Measurements from ENCODE around the gene MAGI1.

DNA sequence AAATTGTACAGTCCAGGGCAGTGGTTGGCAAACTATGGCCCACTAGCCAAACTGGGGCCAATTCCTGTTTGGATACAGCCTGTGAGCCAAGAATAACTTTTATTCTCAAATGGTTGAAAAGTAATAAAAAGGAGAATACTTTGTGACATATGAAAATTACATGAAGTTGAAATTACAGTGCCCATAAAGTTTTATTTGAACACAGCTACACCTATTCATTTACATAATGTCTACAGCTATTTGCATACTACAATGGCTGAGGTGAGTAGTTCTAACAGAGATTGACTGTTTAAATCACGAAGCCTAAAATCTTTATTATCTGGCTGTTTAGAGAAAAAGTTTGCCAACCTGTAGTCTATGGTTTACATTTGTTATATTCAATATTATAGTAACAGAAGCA is 600.1 kb downstream of the MAGI1 start:
- no peak for TF ChIP-seq TEAD4 (IDR thresholded peaks at IDR 0.05; ENCODE audit: borderline replicate concordance, insufficient read depth)
- no peak for TF ChIP-seq EP300 (IDR thresholded peaks at IDR 0.05; ENCODE audit: borderline replicate concordance in 1 of 2, low read depth in 1 of 2, low read length in 1 of 2)
- TF ChIP-seq, protein P1, sequence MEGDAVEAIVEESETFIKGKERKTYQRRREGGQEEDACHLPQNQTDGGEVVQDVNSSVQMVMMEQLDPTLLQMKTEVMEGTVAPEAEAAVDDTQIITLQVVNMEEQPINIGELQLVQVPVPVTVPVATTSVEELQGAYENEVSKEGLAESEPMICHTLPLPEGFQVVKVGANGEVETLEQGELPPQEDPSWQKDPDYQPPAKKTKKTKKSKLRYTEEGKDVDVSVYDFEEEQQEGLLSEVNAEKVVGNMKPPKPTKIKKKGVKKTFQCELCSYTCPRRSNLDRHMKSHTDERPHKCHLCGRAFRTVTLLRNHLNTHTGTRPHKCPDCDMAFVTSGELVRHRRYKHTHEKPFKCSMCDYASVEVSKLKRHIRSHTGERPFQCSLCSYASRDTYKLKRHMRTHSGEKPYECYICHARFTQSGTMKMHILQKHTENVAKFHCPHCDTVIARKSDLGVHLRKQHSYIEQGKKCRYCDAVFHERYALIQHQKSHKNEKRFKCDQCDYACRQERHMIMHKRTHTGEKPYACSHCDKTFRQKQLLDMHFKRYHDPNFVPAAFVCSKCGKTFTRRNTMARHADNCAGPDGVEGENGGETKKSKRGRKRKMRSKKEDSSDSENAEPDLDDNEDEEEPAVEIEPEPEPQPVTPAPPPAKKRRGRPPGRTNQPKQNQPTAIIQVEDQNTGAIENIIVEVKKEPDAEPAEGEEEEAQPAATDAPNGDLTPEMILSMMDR (IDR thresholded peaks at IDR 0.05): no peak
- TF ChIP-seq, protein P2, sequence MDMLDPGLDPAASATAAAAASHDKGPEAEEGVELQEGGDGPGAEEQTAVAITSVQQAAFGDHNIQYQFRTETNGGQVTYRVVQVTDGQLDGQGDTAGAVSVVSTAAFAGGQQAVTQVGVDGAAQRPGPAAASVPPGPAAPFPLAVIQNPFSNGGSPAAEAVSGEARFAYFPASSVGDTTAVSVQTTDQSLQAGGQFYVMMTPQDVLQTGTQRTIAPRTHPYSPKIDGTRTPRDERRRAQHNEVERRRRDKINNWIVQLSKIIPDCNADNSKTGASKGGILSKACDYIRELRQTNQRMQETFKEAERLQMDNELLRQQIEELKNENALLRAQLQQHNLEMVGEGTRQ (IDR thresholded peaks at IDR 0.05; ENCODE audit: borderline replicate concordance, low read depth, low read length): no peak
- TF ChIP-seq SMC3 (IDR thresholded peaks at IDR 0.05; ENCODE audit: low read depth, low read length): no peak
- TF ChIP-seq, protein P3, sequence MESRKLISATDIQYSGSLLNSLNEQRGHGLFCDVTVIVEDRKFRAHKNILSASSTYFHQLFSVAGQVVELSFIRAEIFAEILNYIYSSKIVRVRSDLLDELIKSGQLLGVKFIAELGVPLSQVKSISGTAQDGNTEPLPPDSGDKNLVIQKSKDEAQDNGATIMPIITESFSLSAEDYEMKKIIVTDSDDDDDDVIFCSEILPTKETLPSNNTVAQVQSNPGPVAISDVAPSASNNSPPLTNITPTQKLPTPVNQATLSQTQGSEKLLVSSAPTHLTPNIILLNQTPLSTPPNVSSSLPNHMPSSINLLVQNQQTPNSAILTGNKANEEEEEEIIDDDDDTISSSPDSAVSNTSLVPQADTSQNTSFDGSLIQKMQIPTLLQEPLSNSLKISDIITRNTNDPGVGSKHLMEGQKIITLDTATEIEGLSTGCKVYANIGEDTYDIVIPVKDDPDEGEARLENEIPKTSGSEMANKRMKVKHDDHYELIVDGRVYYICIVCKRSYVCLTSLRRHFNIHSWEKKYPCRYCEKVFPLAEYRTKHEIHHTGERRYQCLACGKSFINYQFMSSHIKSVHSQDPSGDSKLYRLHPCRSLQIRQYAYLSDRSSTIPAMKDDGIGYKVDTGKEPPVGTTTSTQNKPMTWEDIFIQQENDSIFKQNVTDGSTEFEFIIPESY (IDR thresholded peaks at IDR 0.05; ENCODE audit: borderline replicate concordance, low read depth): no peak
- TF ChIP-seq, protein P4, sequence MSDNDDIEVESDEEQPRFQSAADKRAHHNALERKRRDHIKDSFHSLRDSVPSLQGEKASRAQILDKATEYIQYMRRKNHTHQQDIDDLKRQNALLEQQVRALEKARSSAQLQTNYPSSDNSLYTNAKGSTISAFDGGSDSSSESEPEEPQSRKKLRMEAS (IDR thresholded peaks at IDR 0.05; ENCODE audit: low read depth): no peak

All from SK-N-SH (cell line).